Neuronal stem cell (in vitro differentiated cells): ENCODE measurements around the gene HES2.

Experiments
- DNase-seq: peaks from one replicate; pipeline ENCODE4 v3.0.0-alpha.2; 2013; ENCODE audit warnings: low spot score
- H2AFZ ChIP-seq: one replicate; pipeline ENCODE4 v1.6.1; 2013; ENCODE audit warnings: mild to moderate bottlenecking, low read length, inconsistent platforms
- H2AK5ac ChIP-seq: 2 replicates; pipeline ENCODE4 v1.6.1; 2013; ENCODE audit warnings: low read depth, mild to moderate bottlenecking, inconsistent platforms, low read length, moderate library complexity, mixed read lengths
- H2BK120ac ChIP-seq: 2 replicates; pipeline ENCODE4 v1.6.1; 2013; ENCODE audit warnings: low read depth, mild to moderate bottlenecking, inconsistent platforms, low read length, moderate library complexity, mixed read lengths
- H2BK12ac ChIP-seq: one replicate; pipeline ENCODE4 v1.6.1; 2013; ENCODE audit warnings: low read length, inconsistent platforms
- H2BK15ac ChIP-seq: 2 replicates; pipeline ENCODE4 v1.6.1; 2013; ENCODE audit warnings: mild to moderate bottlenecking, low read length, inconsistent platforms, mixed read lengths
- H2BK5ac ChIP-seq: one replicate; pipeline ENCODE4 v1.6.1; 2013; ENCODE audit warnings: inconsistent platforms, mild to moderate bottlenecking, low read length, moderate library complexity
- H3K14ac ChIP-seq: one replicate; pipeline ENCODE4 v1.6.1; 2013; ENCODE audit warnings: low read length, inconsistent platforms
- H3K18ac ChIP-seq: 2 replicates; pipeline ENCODE4 v1.6.1; 2013; ENCODE audit warnings: low read length, inconsistent platforms
- H3K23ac ChIP-seq: 2 replicates; pipeline ENCODE4 v1.6.1; 2013; ENCODE audit warnings: low read depth, mild to moderate bottlenecking, mixed read lengths, low read length, inconsistent platforms; ENCODE audit not compliant: poor library complexity
- H3K27ac ChIP-seq: replicated peaks from 3 replicates; pipeline ENCODE4 v1.5.1; 2013; ENCODE audit warnings: low read length, inconsistent platforms
- H3K27me3 ChIP-seq, 3 experiments: 2 replicates each; pipeline ENCODE4 v1.6.1; 2013; ENCODE audit warnings: low read length in 3 of 3, mild to moderate bottlenecking in 2 of 3, inconsistent platforms in 1 of 3, low read depth in 1 of 3, mixed read lengths in 1 of 3, moderate library complexity in 1 of 3; ENCODE audit not compliant: control insufficient read depth in 3 of 3, insufficient read depth in 3 of 3
- H3K36me3 ChIP-seq, 2 donors: replicated peaks in 1 of 2; 2 replicates each; pipeline ENCODE4 v1.6.1; 2013; ENCODE audit warnings: low read length in 2 of 2; ENCODE audit not compliant: control insufficient read depth in 2 of 2, insufficient read depth in 2 of 2
- H3K4ac ChIP-seq: 2 replicates; pipeline ENCODE4 v1.6.1; 2013; ENCODE audit warnings: inconsistent platforms, mild to moderate bottlenecking, low read length, moderate library complexity
- H3K4me1 ChIP-seq, 2 donors: 1 replicate in 1 of 2; 2 replicates in 1 of 2; pipeline ENCODE4 v1.6.1; 2013; ENCODE audit warnings: low read length in 2 of 2, low read depth in 1 of 2; ENCODE audit not compliant: control insufficient read depth in 2 of 2, insufficient read depth in 1 of 2
- H3K4me2 ChIP-seq: one replicate; pipeline ENCODE4 v1.6.1; 2013; ENCODE audit warnings: mild to moderate bottlenecking, low read length, inconsistent platforms; ENCODE audit not compliant: insufficient read depth, poor library complexity, severe bottlenecking
- H3K4me3 ChIP-seq, 2 donors: 2 replicates each; pipeline ENCODE4 v1.5.1; 2013; ENCODE audit warnings: low read length in 2 of 2, mild to moderate bottlenecking in 2 of 2, inconsistent platforms in 1 of 2, moderate library complexity in 1 of 2
- H3K79me1 ChIP-seq: one replicate; pipeline ENCODE4 v1.6.1; 2013; ENCODE audit warnings: low read depth, mild to moderate bottlenecking, inconsistent platforms, low read length, moderate library complexity
- H3K9ac ChIP-seq: one replicate; pipeline ENCODE4 v1.6.1; 2013; ENCODE audit warnings: mild to moderate bottlenecking, low read depth, low read length, inconsistent platforms; ENCODE audit not compliant: poor library complexity
- H3K9me3 ChIP-seq, 2 donors: replicated peaks in 1 of 2; 2 replicates each; pipeline versions ENCODE3 to v1.6.1; 2013; ENCODE audit warnings: low read length in 2 of 2, mild to moderate bottlenecking in 2 of 2, inconsistent platforms in 1 of 2, low read depth in 1 of 2, mixed read lengths in 1 of 2, moderate library complexity in 1 of 2; ENCODE audit not compliant: control insufficient read depth in 2 of 2, insufficient read depth in 1 of 2
- H4K8ac ChIP-seq: one replicate; pipeline ENCODE4 v1.6.1; 2013; ENCODE audit warnings: low read depth, mild to moderate bottlenecking, inconsistent platforms, low read length, moderate library complexity
- H4K91ac ChIP-seq: one replicate; pipeline ENCODE4 v1.6.1; 2013; ENCODE audit warnings: low read length, low read depth, mild to moderate bottlenecking, inconsistent platforms; ENCODE audit not compliant: poor library complexity
- WGBS, 2 donors: extraction: QIAGEN DNeasy Blood & Tissue Kit; methylation state at CpG; one replicate each; pipeline ENCODE4 v1.1.7; 2013; ENCODE audit warnings: missing lambda C conversion rate in 2 of 2, mixed read lengths in 1 of 2; ENCODE audit not compliant: insufficient read length in 2 of 2, insufficient replicate concordance in 1 of 2; ENCODE audit errors: extremely low coverage in 2 of 2; 5-methylcytosine and 5-hydroxymethylcytosine counted together

HES2 gene

GRCh38 chr1:6427441-6428390, 8.0 kb upstream of the HES2 start:
- peak overlapping the region; percentile 15 for H3K9ac ChIP-seq
- H3K4me2 ChIP-seq = no peak overlapping the region
- no peak overlapping the region for H2AFZ ChIP-seq
- peak overlapping the region; percentile 74 for H3K18ac ChIP-seq
- H2BK120ac ChIP-seq = no peak overlapping the region
- H3K36me3 ChIP-seq = no peaks in the 10 kb centered on the region
- peaks cover 21 to 80% (median 42%) of the 10 kb centered on the region in 3 experiments for H3K27me3 ChIP-seq
- H3K27ac ChIP-seq = no peak overlapping the region
- peak overlapping the region; percentile 62 for H3K23ac ChIP-seq
- H3K4me3 ChIP-seq = no peak overlapping the region
- H2BK12ac ChIP-seq = peak overlapping the region; percentile 65
- H3K9me3 ChIP-seq = no peaks in the 10 kb centered on the region
- H2BK5ac ChIP-seq = no peak overlapping the region
- peak overlapping the region; percentile 68 for H3K4ac ChIP-seq
- no peak for DNase-seq
- H4K91ac ChIP-seq = no peak overlapping the region
- no CpG with 5 or more reads among the region's 26 CpGs for WGBS, 2 donors
- peaks cover 2% of the 10 kb centered on the region for H3K79me1 ChIP-seq
- H3K14ac ChIP-seq = peak overlapping the region; percentile 75
- peak overlapping the region; percentile 95 for H2AK5ac ChIP-seq
- no peak overlapping the region for H4K8ac ChIP-seq
- H2BK15ac ChIP-seq = peak overlapping the region; percentile 97
- peaks cover 5 to 12% of the 10 kb centered on the region in 2 donors for H3K4me1 ChIP-seq

DNA sequence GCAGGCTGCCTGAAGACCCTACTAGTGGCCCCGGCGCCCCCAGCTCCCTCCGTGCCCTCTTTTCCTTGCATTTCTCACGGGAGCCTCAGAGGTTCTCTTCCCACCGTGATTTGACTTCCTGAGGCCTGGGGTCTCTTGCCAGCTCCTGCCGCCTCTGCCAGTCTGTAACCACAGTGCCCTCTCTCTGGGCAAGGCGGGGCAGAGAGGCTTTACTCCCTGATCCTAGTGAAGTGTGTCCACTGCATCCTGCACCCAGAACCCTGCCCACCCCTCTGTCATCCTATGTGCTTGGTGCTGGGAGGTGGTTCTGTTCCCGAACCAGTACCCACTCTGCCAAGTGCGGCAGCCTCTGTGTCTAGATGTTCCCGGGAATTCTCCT, 7.2 kb upstream of the HES2 start:
- Histone ChIP-seq H3K4me3 (no peak overlapping the region), H3K27me3 (peaks cover 21 to 83% (median 44%) of the 10 kb centered on the region in 3 experiments), H3K4me2 (no peak overlapping the region), H2BK120ac (no peak overlapping the region), H2AFZ (no peak overlapping the region), H3K9ac (no peak overlapping the region), H3K27ac (no peak overlapping the region), H3K23ac (no peak overlapping the region), H3K9me3 (no peaks in the 10 kb centered on the region), H2BK12ac (no peak overlapping the region), H4K91ac (no peak overlapping the region), H3K79me1 (peaks cover 2% of the 10 kb centered on the region), H2AK5ac (peak overlapping the region; percentile 95), H3K4ac (no peak overlapping the region), H2BK15ac (no peak overlapping the region), H3K14ac (no peak overlapping the region), H2BK5ac (no peak overlapping the region), H3K18ac (peak overlapping the region; percentile 22), H4K8ac (no peak overlapping the region), H3K36me3 (no peaks in the 10 kb centered on the region), H3K4me1 (peaks cover 5 to 12% of the 10 kb centered on the region in 2 donors)
- no CpG with 5 or more reads among the region's 10 CpGs for WGBS, 2 donors
- no peak for DNase-seq

GRCh38 chr1:6426277-6426971, 6.7 kb upstream of the HES2 start:
- Histone ChIP-seq H3K23ac (peak overlapping the region; percentile 29), H4K91ac (no peak overlapping the region), H3K4me3 (no peak overlapping the region), H2AFZ (no peak overlapping the region), H2BK120ac (no peak overlapping the region), H3K36me3 (no peaks in the 10 kb centered on the region), H3K9me3 (no peaks in the 10 kb centered on the region), H3K4ac (no peak overlapping the region), H3K4me1 (peaks cover 5 to 12% of the 10 kb centered on the region in 2 donors), H2AK5ac (peak overlapping the region; percentile 10), H3K14ac (no peak overlapping the region), H3K27ac (no peak overlapping the region), H3K9ac (no peak overlapping the region), H3K4me2 (no peak overlapping the region), H4K8ac (peak overlapping the region; percentile 58), H3K18ac (peak overlapping the region; percentile 22), H3K27me3 (peaks cover 23 to 83% (median 49%) of the 10 kb centered on the region in 3 experiments), H2BK5ac (no peak overlapping the region), H2BK15ac (no peak overlapping the region), H3K79me1 (peaks cover 2% of the 10 kb centered on the region), H2BK12ac (no peak overlapping the region)
- no CpG with 5 or more reads among the region's 9 CpGs for WGBS, 2 donors
- no peak for DNase-seq

DNA sequence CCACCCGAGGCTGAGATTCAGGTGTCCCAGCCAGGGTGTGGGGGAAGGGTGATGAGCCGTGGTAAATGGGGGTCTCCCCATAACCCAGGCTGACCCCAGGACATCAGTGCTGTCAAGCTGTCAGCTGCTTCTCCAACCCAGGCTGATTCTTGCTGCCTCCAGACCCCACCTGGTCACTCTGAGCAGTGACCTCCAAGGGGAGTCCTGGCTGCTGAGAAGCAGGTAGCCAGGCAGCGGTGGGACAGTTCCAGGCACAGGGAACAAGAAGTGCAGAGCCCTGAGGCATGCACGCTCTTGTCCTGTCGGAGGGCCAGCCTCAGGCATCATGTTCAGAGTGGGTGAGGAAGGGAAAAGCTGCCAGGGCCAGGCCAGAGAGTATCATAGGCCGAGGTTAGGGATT, 5.9 kb upstream of the HES2 start:
- H3K9ac ChIP-seq = no peak overlapping the region
- H3K23ac ChIP-seq = peak overlapping the region; percentile 90
- no peak overlapping the region for H3K4me3 ChIP-seq
- H2BK5ac ChIP-seq = no peak overlapping the region
- H2BK120ac ChIP-seq = no peak overlapping the region
- peaks cover 5 to 10% of the 10 kb centered on the region in 2 donors for H3K4me1 ChIP-seq
- no peak overlapping the region for H3K18ac ChIP-seq
- H2BK15ac ChIP-seq = no peak overlapping the region
- H3K27me3 ChIP-seq = peaks cover 27 to 86% (median 57%) of the 10 kb centered on the region in 3 experiments
- no peak overlapping the region for H3K4me2 ChIP-seq
- peak overlapping the region; percentile 17 for H2AK5ac ChIP-seq
- no peak overlapping the region for H4K91ac ChIP-seq
- no peak overlapping the region for H3K4ac ChIP-seq
- no peak overlapping the region for H2BK12ac ChIP-seq
- H3K14ac ChIP-seq = no peak overlapping the region
- no peak overlapping the region for H2AFZ ChIP-seq
- no peak overlapping the region for H4K8ac ChIP-seq
- no peaks in the 10 kb centered on the region for H3K36me3 ChIP-seq
- peaks cover 2% of the 10 kb centered on the region for H3K79me1 ChIP-seq
- no peak for DNase-seq
- no peak overlapping the region for H3K27ac ChIP-seq
- H3K9me3 ChIP-seq = no peaks in the 10 kb centered on the region
- WGBS, 2 donors = no CpG with 5 or more reads among the region's 6 CpGs
